Dermis blood vessel endothelial cell (primary cell): ENCODE measurements around the gene LGALS14. TPM values are rescaled to one million over a fixed set of nuclear protein-coding genes. Genes with fewer than 3 reads are reported as not detected.

Experiments
- DNase-seq: peaks from one replicate; pipeline ENCODE4 v3.0.0; 2010
- total RNA-seq: library from RNA; depleted of rRNA; stranded (reverse); fragments of >200 nt; gene quantifications from 2 replicates; pipeline ENCODE4 v1.2.3, GENCODE V29; 2014

The LGALS14 gene
- total RNA-seq, 1 donor from 2014 or later, result not detected

DNA sequence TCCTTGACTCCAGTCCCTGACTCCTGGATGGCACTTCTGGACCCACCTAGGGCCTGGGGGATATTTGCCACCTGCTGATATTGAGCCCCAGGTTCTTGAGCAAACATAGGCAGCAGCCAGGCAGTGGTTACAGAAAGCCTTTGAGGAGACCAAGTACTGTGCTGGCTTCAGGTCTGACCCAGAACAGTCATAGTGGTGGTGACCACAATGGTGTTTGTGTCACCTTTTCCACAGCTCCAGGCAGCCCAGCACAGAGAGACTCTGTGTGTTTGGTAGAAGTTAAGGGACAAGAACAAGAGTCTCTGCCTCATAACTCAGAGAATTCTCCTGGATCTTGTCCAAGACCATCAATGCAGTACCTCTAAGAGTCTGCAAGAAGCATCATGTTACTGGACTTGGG lies 48.1 kb downstream of the LGALS14 start:
- no peak for DNase-seq

DNA sequence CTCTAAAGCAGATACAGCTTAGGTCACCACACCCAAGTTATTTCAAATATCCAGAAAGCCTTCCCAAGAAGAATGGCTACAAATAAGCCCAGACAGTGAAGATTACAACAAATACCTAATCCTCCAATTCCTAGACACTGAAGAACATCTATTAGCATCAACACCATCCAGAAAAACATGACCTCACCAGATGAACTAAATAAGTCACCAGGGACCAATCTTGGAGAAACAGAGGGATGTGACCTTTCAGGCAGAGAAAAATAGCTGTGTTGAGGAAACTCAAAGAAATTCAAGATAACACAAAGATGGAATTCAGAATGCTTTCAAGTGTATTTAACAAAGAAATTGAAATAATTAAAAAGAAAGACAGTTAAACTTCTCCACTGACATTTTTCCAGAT lies 48.5 kb downstream of the LGALS14 start:
- no peak for DNase-seq

DNA sequence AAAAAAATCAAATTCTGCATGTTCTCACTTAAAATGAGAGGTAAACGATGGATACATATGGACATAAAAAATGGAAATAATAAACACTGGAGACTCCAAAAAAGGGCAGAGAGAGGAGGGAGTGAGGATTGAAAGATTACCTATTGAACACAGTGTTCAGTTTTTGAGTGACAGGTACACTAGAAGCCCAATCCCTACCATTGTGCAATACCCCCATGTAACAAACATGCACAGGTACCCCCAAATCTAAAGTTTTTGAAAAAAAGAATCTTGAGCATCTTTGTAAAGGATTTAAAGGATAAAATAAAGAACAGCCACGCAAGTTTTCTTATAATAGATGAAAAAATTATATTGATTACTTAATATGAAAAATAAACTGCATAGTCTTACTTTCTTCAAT lies 50.3 kb downstream of the LGALS14 start:
- DNase-seq, result no peak

DNA sequence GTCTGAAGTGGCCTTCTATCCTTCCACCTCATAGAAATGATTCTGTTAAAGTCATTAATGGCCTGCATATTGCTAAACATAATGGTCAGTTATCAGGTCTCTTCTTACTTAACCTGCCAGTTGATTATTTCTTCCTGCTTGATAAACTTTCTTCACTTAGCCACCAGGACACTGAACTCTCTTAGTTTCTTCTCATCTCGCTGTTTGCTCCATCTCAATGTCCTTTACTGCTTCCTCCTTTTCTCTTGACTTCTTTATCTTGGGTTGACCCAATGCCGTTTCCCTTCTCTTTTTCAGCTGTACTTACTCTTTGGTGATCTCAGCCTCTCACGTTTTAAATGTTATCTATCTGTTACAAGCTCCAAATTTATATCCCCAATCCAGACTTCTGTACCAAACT lies 50.7 kb downstream of the LGALS14 start:
- DNase-seq, result no peak

Other genes with a start within 250 kb of the LGALS14 start
- 66.5 and 67.9 TPM in 2 replicates for gene TIMM50, start 223.6 kb upstream of the LGALS14 start, total RNA-seq
- gene DLL3, start 205.5 kb upstream of the LGALS14 start, total RNA-seq, result 0.17 and 0.28 TPM in 2 replicates
- not detected in 2 replicates for gene SELENOV, start 189.3 kb upstream of the LGALS14 start, total RNA-seq
- gene EID2B, start 171.6 kb upstream of the LGALS14 start, total RNA-seq, result 2.2 and 2.7 TPM in 2 replicates
- 16.2 and 17.8 TPM in 2 replicates for gene EID2, start 164.3 kb upstream of the LGALS14 start, total RNA-seq
- gene LGALS13, start 102.0 kb upstream of the LGALS14 start, total RNA-seq, result not detected in 2 replicates
- gene LGALS16, start 48.6 kb upstream of the LGALS14 start, total RNA-seq, result not detected in 2 replicates
- not detected in 2 replicates for gene CLC, start 33.5 kb downstream of the LGALS14 start, total RNA-seq
- not detected in 2 replicates for gene LEUTX, start 74.4 kb downstream of the LGALS14 start, total RNA-seq
- 21.4 and 37.2 TPM in 2 replicates for gene DYRK1B, start 129.7 kb downstream of the LGALS14 start, total RNA-seq
- 141 and 233 TPM in 2 replicates for gene FBL, start 141.9 kb downstream of the LGALS14 start, total RNA-seq
- gene FCGBP, start 230.2 kb downstream of the LGALS14 start, total RNA-seq, result 0.17 and 0.74 TPM in 2 replicates